SK-N-SH (cell line): ENCODE data around the gene RPL21. TPM values are rescaled to one million over a fixed set of nuclear protein-coding genes. Genes with fewer than 3 reads are reported as not detected.

Experiments used
- CTCF ChIA-PET: fragments of 300-600, 350-600 bp; formaldehyde crosslinking; extraction: SDS; loops from one replicate; lab custom pipeline; 2021; lab: Yijun Ruan, JAX
- POLR2A ChIA-PET: fragments of 350-600 bp; sonication (Branson Sonifier 250); formaldehyde crosslinking; extraction: SDS; loops from one replicate; lab custom pipeline; 2020; ENCODE audit warnings: antibody characterized with exemption, inconsistent platforms; lab: Yijun Ruan, JAX
- DNase-seq: peaks from one replicate; pipeline ENCODE4 v3.0.0; 2012
- H2AFZ ChIP-seq: fragments of 200-600 bp; sonication (generic); 2 replicates; pipeline ENCODE4 v1.8.1; 2016; ENCODE audit warnings: antibody characterized with exemption, mild to moderate bottlenecking, low read depth
- H3F3A ChIP-seq: fragments of 200-600 bp; sonication (generic); replicated peaks from 2 replicates; pipeline ENCODE3; 2016; ENCODE audit warnings: antibody characterized with exemption, mild to moderate bottlenecking; ENCODE audit not compliant: insufficient read depth
- H3K27ac ChIP-seq, 2 experiments: fragments of 200-500 bp in 1 of 2; fragments of 200-600 bp in 1 of 2; sonication (Bioruptor generic) in 1 of 2; sonication (generic), shearing (Covaris generic) in 1 of 2; 2 replicates each; pipeline versions ENCODE4 v1.5.1 to v1.6.1; 2014 to 2016; ENCODE audit warnings: low read depth in 2 of 2, inconsistent platforms in 1 of 2, low read length in 1 of 2, mild to moderate bottlenecking in 1 of 2, mixed read lengths in 1 of 2
- H3K27me3 ChIP-seq: fragments of 200-600 bp; sonication (generic), shearing (Covaris generic); 2 replicates; pipeline ENCODE4 v1.6.1; 2016; ENCODE audit warnings: mixed run types; ENCODE audit not compliant: insufficient read depth
- H3K36me3 ChIP-seq, 2 experiments: fragments of 200-500 bp in 1 of 2; fragments of 200-600 bp in 1 of 2; sonication (Bioruptor generic) in 1 of 2; sonication (generic) in 1 of 2; replicated peaks in 1 of 2; 2 replicates each; pipeline versions ENCODE3 to v1.5.1; 2014 to 2016; ENCODE audit warnings: low read length in 1 of 2, mild to moderate bottlenecking in 1 of 2; ENCODE audit not compliant: insufficient read depth in 2 of 2, control insufficient read depth in 1 of 2
- H3K4me1 ChIP-seq, 2 experiments: fragments of 200-500 bp in 1 of 2; fragments of 200-600 bp in 1 of 2; sonication (Bioruptor generic) in 1 of 2; sonication (generic), shearing (Covaris generic) in 1 of 2; 2 replicates each; pipeline versions ENCODE4 v1.5.1 to v1.6.1; 2014 to 2016; ENCODE audit warnings: low read depth in 1 of 2, low read length in 1 of 2, mixed run types in 1 of 2; ENCODE audit not compliant: insufficient read depth in 2 of 2, control insufficient read depth in 1 of 2
- H3K4me2 ChIP-seq: fragments of 200-600 bp; sonication (generic), shearing (Covaris generic); 2 replicates; pipeline ENCODE4 v1.6.1; 2017; ENCODE audit warnings: mixed run types
- H3K4me3 ChIP-seq, 2 experiments: fragments of 200-500 bp in 1 of 2; fragments of 200-600 bp in 1 of 2; sonication (Bioruptor generic) in 1 of 2; sonication (generic), shearing (Covaris generic) in 1 of 2; 2 replicates each; pipeline versions ENCODE4 v1.5.1 to v1.8.1; 2014 to 2016; ENCODE audit warnings: low read depth in 2 of 2, inconsistent platforms in 1 of 2, low read length in 1 of 2, mild to moderate bottlenecking in 1 of 2, mixed read lengths in 1 of 2, moderate library complexity in 1 of 2
- H3K79me2 ChIP-seq: fragments of 200-600 bp; sonication (generic); 2 replicates; pipeline ENCODE4 v1.8.1; 2017; ENCODE audit warnings: mild to moderate bottlenecking; ENCODE audit not compliant: insufficient read depth
- H3K9ac ChIP-seq: fragments of 200-600 bp; sonication (generic); 2 replicates; pipeline ENCODE4 v1.6.1; 2017; ENCODE audit warnings: mixed run types
- H3K9me2 ChIP-seq: fragments of 200-600 bp; sonication (generic); 2 replicates; pipeline ENCODE4 v1.6.1; 2017; ENCODE audit warnings: mixed run types
- H3K9me3 ChIP-seq: fragments of 200-600 bp; sonication (generic); 2 replicates; pipeline ENCODE4 v1.6.1; 2017; ENCODE audit warnings: mixed run types, mild to moderate bottlenecking, moderate library complexity
- H4K20me1 ChIP-seq: fragments of 200-600 bp; sonication (generic); 2 replicates; pipeline ENCODE4 v1.6.1; 2017; ENCODE audit warnings: mild to moderate bottlenecking, mixed run types; ENCODE audit not compliant: insufficient read depth
- CHD2 ChIP-seq: fragments of 150-350 bp; IDR thresholded peaks from 2 replicates; pipeline ENCODE4 v1.6.1; 2018; ENCODE audit warnings: low read length; ENCODE audit not compliant: partially characterized antibody
- ELF1 ChIP-seq: IDR thresholded peaks from 2 replicates; pipeline ENCODE4 v1.4.0; 2012
- EZH2phosphoT487 ChIP-seq: fragments of 200-600 bp; sonication (generic); IDR thresholded peaks from 2 replicates; pipeline ENCODE4 v1.6.1; 2017; ENCODE audit warnings: low read depth, mixed run types, mild to moderate bottlenecking, antibody characterized with exemption, moderate library complexity, borderline replicate concordance
- FOSL2 ChIP-seq: IDR thresholded peaks from 2 replicates; pipeline ENCODE4 v1.4.0; 2012; ENCODE audit warnings: low read depth, mild to moderate bottlenecking, moderate library complexity, borderline replicate concordance
- FOXM1 ChIP-seq: IDR thresholded peaks from 2 replicates; pipeline ENCODE4 v1.4.0; 2012; ENCODE audit warnings: low read depth, mild to moderate bottlenecking
- GABPA ChIP-seq: IDR thresholded peaks from 2 replicates; pipeline ENCODE4 v1.4.0; 2012; ENCODE audit warnings: low read depth, mild to moderate bottlenecking
- IRF3 ChIP-seq: fragments of 150-350 bp; IDR thresholded peaks from 2 replicates; pipeline ENCODE4 v1.6.1; 2016; ENCODE audit warnings: mild to moderate bottlenecking, low read depth, low read length
- JUND ChIP-seq: IDR thresholded peaks from 2 replicates; pipeline ENCODE4 v1.4.0; 2012
- MAX ChIP-seq: IDR thresholded peaks from 2 replicates; pipeline ENCODE4 v1.4.0; 2012; ENCODE audit warnings: low read depth
- MEF2A ChIP-seq: IDR thresholded peaks from 2 replicates; pipeline ENCODE4 v1.4.0; 2012; ENCODE audit warnings: low read depth, borderline replicate concordance
- POLR2AphosphoS5 ChIP-seq: IDR thresholded peaks from 2 replicates; pipeline ENCODE4 v1.6.1; 2012; ENCODE audit warnings: low read depth, low read length
- RCOR1 ChIP-seq: fragments of 150-350 bp; IDR thresholded peaks from 2 replicates; pipeline ENCODE4 v1.6.1; 2017; ENCODE audit warnings: antibody characterized with exemption, low read length
- RFX5 ChIP-seq: IDR thresholded peaks from 2 replicates; pipeline ENCODE4 v1.6.1; 2012; ENCODE audit warnings: mild to moderate bottlenecking, improper control_type of control experiment, low read length
- SIN3A ChIP-seq: IDR thresholded peaks from 2 replicates; pipeline ENCODE4 v1.6.1; 2012; ENCODE audit warnings: low read depth, mild to moderate bottlenecking, low read length, moderate library complexity, borderline replicate concordance
- TAF1 ChIP-seq: IDR thresholded peaks from 2 replicates; pipeline ENCODE4 v1.6.1; 2012; ENCODE audit warnings: low read depth, mild to moderate bottlenecking, low read length, moderate library complexity, borderline replicate concordance
- TCF12 ChIP-seq: IDR thresholded peaks from 2 replicates; pipeline ENCODE4 v1.4.0; 2012
- TEAD4 ChIP-seq: IDR thresholded peaks from 2 replicates; pipeline ENCODE4 v1.4.0; 2012; ENCODE audit warnings: mild to moderate bottlenecking, borderline replicate concordance; ENCODE audit not compliant: insufficient read depth
- USF1 ChIP-seq: IDR thresholded peaks from 2 replicates; pipeline ENCODE4 v1.4.0; 2012; ENCODE audit warnings: low read depth, borderline replicate concordance
- USF2 ChIP-seq: fragments of 150-350 bp; IDR thresholded peaks from 2 replicates; pipeline ENCODE4 v1.6.1; 2017; ENCODE audit warnings: antibody characterized with exemption, low read length, low read depth, borderline replicate concordance
- YY1 ChIP-seq: IDR thresholded peaks from 2 replicates; pipeline ENCODE4 v1.4.0; 2012; ENCODE audit warnings: low read depth, mild to moderate bottlenecking
- ZBTB33 ChIP-seq: IDR thresholded peaks from 2 replicates; pipeline ENCODE4 v1.4.0; 2012; ENCODE audit warnings: low read depth, borderline replicate concordance
- WGBS: methylation state at CpG from one replicate; pipeline ENCODE4 v1.1.6; 2017; ENCODE audit warnings: low lambda C conversion rate; 5-methylcytosine and 5-hydroxymethylcytosine counted together
- polyA plus RNA-seq, 3 experiments: library from polyadenylated mRNA; depleted of rRNA; stranded (reverse); fragments of >200 nt; gene quantifications; 2 replicates each; pipeline ENCODE4 v1.2.3, GENCODE V29; 2012

The RPL21 gene
- polyA plus RNA-seq, 1 of the 3 experiments (the other 2 are of a cell fraction): 1,261 TPM

GRCh38 chr13:27304099-27304498, 52.7 kb downstream of the RPL21 start:
- no peaks in the 10 kb centered on the region for H3K9me3 ChIP-seq
- no peak overlapping the region for H3K4me2 ChIP-seq
- H3K9ac ChIP-seq: no peak overlapping the region
- CTCF ChIA-PET: no interaction called here
- no peak for DNase-seq
- H3K9me2 ChIP-seq: no peaks in the 10 kb centered on the region
- no peaks in the 10 kb centered on the region for H3K36me3 ChIP-seq
- H3K4me3 ChIP-seq: no peak overlapping the region
- WGBS: 40% methylated on average over 4 of the region's 4 CpGs
- H4K20me1 ChIP-seq: no peaks in the 10 kb centered on the region
- TF ChIP-seq RFX5 (no peak), YY1 (no peak), USF2 (no peak), ELF1 (no peak), IRF3 (no peak), GABPA (no peak), FOSL2 (no peak), USF1 (no peak), POLR2AphosphoS5 (no peak), MAX (no peak), FOXM1 (no peak), ZBTB33 (no peak), JUND (no peak)
- no peaks in the 10 kb centered on the region for H3K79me2 ChIP-seq
- H2AFZ ChIP-seq: no peak overlapping the region
- H3K4me1 ChIP-seq: no peaks in the 10 kb centered on the region
- peaks cover 15% of the 10 kb centered on the region; the same call in 1 of the 2 replicates for H3K27me3 ChIP-seq
- POLR2A ChIA-PET: no interaction called here
- no peak overlapping the region for H3K27ac ChIP-seq
- H3F3A ChIP-seq: no peaks in the 10 kb centered on the region

GRCh38 chr13:27304611-27305010, 53.3 kb downstream of the RPL21 start:
- TF ChIP-seq TAF1: no peak
- no peak for TF ChIP-seq TEAD4
- no peak for TF ChIP-seq EZH2phosphoT487
- TF ChIP-seq RCOR1: no peak
- no peak for TF ChIP-seq CHD2
- no peak for TF ChIP-seq GABPA
- no peak for TF ChIP-seq MEF2A
- TF ChIP-seq IRF3: no peak
- no peak for TF ChIP-seq FOSL2
- no peak for TF ChIP-seq YY1
- TF ChIP-seq TCF12: no peak
- TF ChIP-seq SIN3A: no peak
- TF ChIP-seq, all 33 proteins: peak for 0
- no peaks in the 10 kb centered on the region for H3F3A ChIP-seq
- ChIA-PET CTCF (interaction anchor here (1.2 to 1.3 kb wide), 2 partner anchors 37 to 319 kb away, joined by 3 to 5 read pairs; no protein-coding TSS in a partner anchor), POLR2A (no interaction called here)
- H3K4me2 ChIP-seq: no peak overlapping the region
- no peak overlapping the region for H3K9ac ChIP-seq
- WGBS: 44% methylated on average over 2 of the region's 2 CpGs
- H4K20me1 ChIP-seq: no peaks in the 10 kb centered on the region
- no peak overlapping the region for H3K27ac ChIP-seq
- no peak overlapping the region for H3K4me3 ChIP-seq
- H3K36me3 ChIP-seq: no peaks in the 10 kb centered on the region
- no peaks in the 10 kb centered on the region for H3K9me3 ChIP-seq
- no peaks in the 10 kb centered on the region for H3K9me2 ChIP-seq
- no peaks in the 10 kb centered on the region for H3K4me1 ChIP-seq
- no peak for DNase-seq
- no peaks in the 10 kb centered on the region for H3K79me2 ChIP-seq
- H3K27me3 ChIP-seq: peaks cover 12% of the 10 kb centered on the region; the same call in 1 of the 2 replicates
- H2AFZ ChIP-seq: no peak overlapping the region
